Gastroesophageal sphincter (tissue), 4 donors: ENCODE results near the gene LRPAP1. TPM values are rescaled to one million over a fixed set of nuclear protein-coding genes. Genes with fewer than 3 reads are reported as not detected.

Experiments used
- ATAC-seq: fragments of 150-250 bp; one replicate; pipeline ENCODE4 v1.9.1; 2016; ENCODE audit warnings: mild to moderate bottlenecking, moderate library complexity
- H3K27ac ChIP-seq, 4 donors: fragments of 200-600 bp; sonication (generic) in 3 of 4; 1 replicate in 3 of 4; 2 replicates in 1 of 4; pipeline ENCODE4 v1.5.1; 2016 to 2019
- H3K27me3 ChIP-seq: fragments of 200-600 bp; sonication (generic); one replicate; pipeline ENCODE4 v1.5.1; 2019
- H3K36me3 ChIP-seq, 2 donors: fragments of 200-600 bp; sonication (generic); one replicate each; pipeline ENCODE4 v1.5.1; 2019; ENCODE audit warnings: control low read depth in 1 of 2
- H3K4me1 ChIP-seq, 3 donors: fragments of 200-600 bp; sonication (generic); 1 replicate in 2 of 3; 2 replicates in 1 of 3; pipeline ENCODE4 v1.5.1; 2016 to 2019; ENCODE audit warnings: control low read depth in 2 of 3
- H3K4me3 ChIP-seq, 2 donors: fragments of 200-600 bp; sonication (generic); one replicate each; pipeline ENCODE4 v1.5.1; 2019; ENCODE audit warnings: mild to moderate bottlenecking in 1 of 2, moderate library complexity in 1 of 2
- H3K9me3 ChIP-seq, 3 donors: fragments of 200-600 bp; sonication (generic); one replicate each; pipeline ENCODE4 v1.5.1; 2017 to 2019; ENCODE audit warnings: control low read depth in 2 of 3
- CTCF ChIP-seq, 4 experiments: fragments of 200-600 bp in 2 of 4; fragments of 450-650 bp in 2 of 4; sonication (generic) in 1 of 4; IDR thresholded peaks; one replicate each; pipeline ENCODE4 v1.5.1; 2017 to 2019; ENCODE audit warnings: antibody characterized with exemption in 4 of 4, mild to moderate bottlenecking in 2 of 4, moderate library complexity in 2 of 4
- EP300 ChIP-seq: sonication (generic); formaldehyde crosslinking; IDR thresholded peaks from one replicate; pipeline ENCODE4 v1.6.1; 2017; ENCODE audit warnings: antibody characterized with exemption, mild to moderate bottlenecking
- POLR2A ChIP-seq, 2 donors: fragments of 450-650 bp; IDR thresholded peaks; one replicate each; pipeline ENCODE4 v1.6.1; 2017; ENCODE audit warnings: antibody characterized with exemption in 2 of 2, mild to moderate bottlenecking in 2 of 2, moderate library complexity in 1 of 2
- POLR2AphosphoS5 ChIP-seq: sonication (generic); formaldehyde crosslinking; IDR thresholded peaks from one replicate; pipeline ENCODE4 v1.6.1; 2017; ENCODE audit warnings: antibody characterized with exemption
- WGBS, 2 donors: methylation state at CpG; one replicate each; pipeline ENCODE4 v1.1.5; 2018; ENCODE audit warnings: low coverage in 1 of 2; 5-methylcytosine and 5-hydroxymethylcytosine counted together
- total RNA-seq, 4 donors: library from RNA; depleted of rRNA; stranded (reverse); fragments of >200 nt; gene quantifications; one replicate each; pipeline ENCODE4 v1.1.0, GENCODE V29; 2016

Gene LRPAP1
- total RNA-seq, 4 donors from 2014 or later = 180 to 267 (median 201) TPM

DNA sequence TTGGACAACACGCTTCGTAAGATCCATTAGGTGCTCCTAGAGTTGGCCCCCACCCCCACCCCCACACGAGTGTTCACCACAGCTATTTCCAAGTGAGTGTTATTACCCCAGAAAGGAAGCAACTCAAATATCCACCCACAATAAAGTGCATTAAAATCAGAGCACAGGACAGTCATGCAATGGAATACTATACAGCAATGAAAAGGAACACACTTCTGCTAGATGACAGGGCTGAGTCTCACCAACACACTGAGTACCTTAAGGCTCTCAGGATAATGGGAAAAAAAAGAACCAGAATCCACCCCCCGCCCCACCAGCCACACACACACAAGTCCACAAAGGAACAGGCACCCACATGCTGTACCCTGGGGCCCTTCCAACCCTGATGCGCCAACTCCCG, 21.0 kb downstream of the LRPAP1 start:
- TF ChIP-seq POLR2AphosphoS5 = no peak
- no peak for TF ChIP-seq CTCF (IDR thresholded peaks at IDR 0.05)
- no peak for TF ChIP-seq POLR2A (IDR thresholded peaks at IDR 0.05)
- TF ChIP-seq EP300 = no peak
- WGBS, 2 donors = 93 to 100% methylated on average over 3 of the region's 6 CpGs
- no peak for ATAC-seq
- Histone ChIP-seq H3K4me3 (no peak overlapping the region), H3K36me3 (peaks cover 0 to 98% of the 10 kb centered on the region in 2 donors), H3K27ac (no peak overlapping the region), H3K9me3 (no peaks in the 10 kb centered on the region), H3K27me3 (no peaks in the 10 kb centered on the region), H3K4me1 (no peaks in the 10 kb centered on the region)

- no peaks in the 10 kb centered on the region for H3K9me3 ChIP-seq
- H3K36me3 ChIP-seq = peaks cover 0 to 98% of the 10 kb centered on the region in 2 donors
- H3K27ac ChIP-seq = no peak overlapping the region
- no peak overlapping the region for H3K4me3 ChIP-seq
- no peaks in the 10 kb centered on the region for H3K27me3 ChIP-seq
- peak; percentile 25 for ATAC-seq
- no peak for TF ChIP-seq CTCF (IDR thresholded peaks at IDR 0.05)
- TF ChIP-seq POLR2AphosphoS5 = no peak
- TF ChIP-seq POLR2A (IDR thresholded peaks at IDR 0.05) = no peak
- TF ChIP-seq EP300 = no peak
- no peaks in the 10 kb centered on the region for H3K4me1 ChIP-seq
- 80 to 97% methylated on average over 2 to 14 of the region's 16 CpGs for WGBS, 2 donors
Observed at GRCh38 chr4:3510481-3510880, 21.7 kb downstream of the LRPAP1 start.

- Histone ChIP-seq H3K27me3 (no peaks in the 10 kb centered on the region), H3K27ac (no peak overlapping the region), H3K4me1 (no peaks in the 10 kb centered on the region), H3K4me3 (no peak overlapping the region), H3K36me3 (peaks cover 0 to 97% of the 10 kb centered on the region in 2 donors), H3K9me3 (no peaks in the 10 kb centered on the region)
- no peak for ATAC-seq
- TF ChIP-seq POLR2AphosphoS5 = no peak
- no peak for TF ChIP-seq POLR2A (IDR thresholded peaks at IDR 0.05)
- no peak for TF ChIP-seq CTCF (IDR thresholded peaks at IDR 0.05)
- TF ChIP-seq EP300 = no peak
- WGBS, 2 donors = 83 to 88% methylated on average over 4 of the region's 10 CpGs
Observed at GRCh38 chr4:3508542-3508941, 23.7 kb downstream of the LRPAP1 start.

DNA sequence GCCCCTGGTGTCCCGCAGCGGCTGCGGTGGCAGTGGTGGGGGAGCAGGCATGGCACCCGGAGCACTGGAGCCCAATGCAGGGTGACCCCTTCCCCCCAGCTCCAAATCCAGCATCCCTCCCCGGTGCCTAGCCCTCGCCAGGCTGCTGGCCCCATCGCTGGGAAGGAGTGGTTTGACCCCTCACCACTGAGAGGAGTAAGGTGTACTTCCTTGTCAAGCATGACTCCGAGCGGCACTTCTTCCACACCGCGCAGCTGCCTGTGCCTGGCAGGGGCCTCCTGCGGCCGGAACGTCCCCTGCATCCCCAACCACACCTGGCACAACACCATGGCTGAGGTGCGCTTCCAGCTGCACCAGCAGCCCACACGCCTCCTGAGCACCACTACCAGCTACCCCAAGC, 27.0 kb downstream of the LRPAP1 start:
- Histone ChIP-seq H3K4me1 (no peaks in the 10 kb centered on the region), H3K9me3 (no peaks in the 10 kb centered on the region), H3K36me3 (peaks cover 0 to 97% of the 10 kb centered on the region in 2 donors), H3K27ac (no peak overlapping the region), H3K4me3 (no peak overlapping the region), H3K27me3 (no peaks in the 10 kb centered on the region)
- TF ChIP-seq POLR2A (IDR thresholded peaks at IDR 0.05) (no peak), EP300 (no peak), POLR2AphosphoS5 (no peak), CTCF (IDR thresholded peaks at IDR 0.05) (no peak)
- no peak for ATAC-seq
- WGBS, 2 donors = 85 to 100% methylated on average over 4 of the region's 16 CpGs

DNA sequence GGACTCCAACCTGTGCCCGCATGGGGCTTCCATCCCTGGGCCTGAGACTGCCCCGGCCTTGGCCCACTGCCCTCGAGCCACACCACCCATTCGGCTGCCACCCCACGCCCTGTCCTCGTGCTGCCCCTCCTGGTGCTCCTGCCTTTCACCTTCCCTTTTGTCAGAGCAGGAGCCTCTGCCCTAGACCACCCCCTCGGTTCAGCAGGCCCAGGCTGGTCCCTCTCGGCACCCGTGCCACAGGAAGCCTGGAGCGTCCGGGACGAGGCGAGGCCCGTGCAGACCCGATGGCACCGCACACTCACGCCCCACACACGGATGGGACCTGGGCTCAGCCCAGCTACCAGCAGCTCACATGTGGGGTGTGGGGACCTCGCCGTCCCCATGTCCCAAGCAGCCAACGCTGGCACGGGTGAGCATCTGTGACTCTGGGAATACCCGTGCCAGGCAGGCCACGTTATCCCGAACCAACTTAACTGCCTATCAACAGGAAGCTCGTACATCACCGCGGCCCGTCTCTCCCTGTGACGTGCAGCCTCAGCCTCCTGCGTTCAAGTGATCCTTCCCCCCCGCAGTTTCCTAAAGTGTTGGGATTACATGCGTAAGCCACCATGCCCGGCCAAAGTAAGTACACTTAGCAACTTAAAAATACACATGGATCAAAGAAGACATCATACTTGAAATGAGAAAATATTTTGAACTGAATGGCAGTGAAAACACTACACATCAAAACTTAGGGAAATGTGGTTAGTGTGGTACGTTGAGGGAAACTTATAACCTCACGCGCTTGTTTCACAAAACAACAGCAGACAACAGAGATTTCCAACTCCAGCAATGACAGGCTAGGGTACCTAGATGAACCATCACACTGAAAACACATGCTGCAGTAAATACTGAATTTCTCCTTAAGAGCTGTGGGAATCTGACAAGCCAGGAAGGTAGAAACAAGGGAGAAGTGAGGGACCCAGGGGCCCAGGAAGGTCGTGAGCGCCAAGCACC, 29.0 kb downstream of the LRPAP1 start:
- no peak for TF ChIP-seq POLR2AphosphoS5
- no peak for TF ChIP-seq CTCF (IDR thresholded peaks at IDR 0.05)
- no peak for TF ChIP-seq POLR2A (IDR thresholded peaks at IDR 0.05)
- no peak for TF ChIP-seq EP300
- ATAC-seq = no peak
- no peaks in the 10 kb centered on the region for H3K27me3 ChIP-seq
- H3K27ac ChIP-seq = no peak overlapping the region
- peaks cover 0 to 88% of the 10 kb centered on the region in 2 donors for H3K36me3 ChIP-seq
- WGBS, 2 donors = 72 to 94% methylated on average over 3 to 13 of the region's 39 CpGs
- H3K4me1 ChIP-seq = no peaks in the 10 kb centered on the region
- H3K4me3 ChIP-seq = no peak overlapping the region
- H3K9me3 ChIP-seq = no peaks in the 10 kb centered on the region
